Activated naive CD8-positive, alpha-beta T cell treated with anti-CD3 and anti-CD28 coated beads, Interleukin-2, amount 10 ng/mL, durations not matched to agents 7 days and 5 days (primary cell): ENCODE measurements around the gene NDUFB6. TPM values are rescaled to one million over a fixed set of nuclear protein-coding genes. Genes with fewer than 3 reads are reported as not detected.
"Not testable (repeated sequence)": the region's sequence is repeated elsewhere in the genome, so short reads cannot be mapped to it uniquely, and the experiment has no call there.

Experiments
- ATAC-seq: fragments of 150-1000 bp; cut with Tn5 transposase; one replicate; pipeline ENCODE4 v1.10.0; 2021; ENCODE audit warnings: low read depth, moderate library complexity
- POLR2A ChIA-PET: fragments of 350-600 bp; sonication (Branson Sonifier 250); formaldehyde crosslinking; loops from one replicate; lab custom pipeline; 2021; ENCODE audit warnings: antibody characterized with exemption; lab: Charles Lee
- DNase-seq: peaks from one replicate; pipeline ENCODE4 v3.0.0; 2021
- H3K27ac Mint-ChIP-seq: one replicate; pipeline ENCODE4 v1.8.0; 2022; ENCODE audit warnings: mild to moderate bottlenecking, mixed read lengths
- H3K27me3 Mint-ChIP-seq: one replicate; pipeline ENCODE4 v1.8.0; 2022; ENCODE audit warnings: mild to moderate bottlenecking, moderate library complexity, mixed read lengths
- H3K36me3 Mint-ChIP-seq: one replicate; pipeline ENCODE4 v1.8.0; 2021; ENCODE audit warnings: mild to moderate bottlenecking, mixed read lengths
- H3K4me1 Mint-ChIP-seq: one replicate; pipeline ENCODE4 v1.8.0; 2021; ENCODE audit warnings: mixed read lengths
- H3K4me3 Mint-ChIP-seq: one replicate; pipeline ENCODE4 v1.8.0; 2022; ENCODE audit warnings: mild to moderate bottlenecking, moderate library complexity, mixed read lengths
- H3K9me3 Mint-ChIP-seq: one replicate; pipeline ENCODE4 v1.8.0; 2021; ENCODE audit warnings: mixed read lengths
- total RNA-seq, 2 experiments: library from RNA; stranded (reverse); gene quantifications; one replicate each; pipeline ENCODE4 v1.2.3, GENCODE V29; 2021

NDUFB6 gene
- 10 to 100 TPM; 40.1 to 41.5 TPM for total RNA-seq

DNA sequence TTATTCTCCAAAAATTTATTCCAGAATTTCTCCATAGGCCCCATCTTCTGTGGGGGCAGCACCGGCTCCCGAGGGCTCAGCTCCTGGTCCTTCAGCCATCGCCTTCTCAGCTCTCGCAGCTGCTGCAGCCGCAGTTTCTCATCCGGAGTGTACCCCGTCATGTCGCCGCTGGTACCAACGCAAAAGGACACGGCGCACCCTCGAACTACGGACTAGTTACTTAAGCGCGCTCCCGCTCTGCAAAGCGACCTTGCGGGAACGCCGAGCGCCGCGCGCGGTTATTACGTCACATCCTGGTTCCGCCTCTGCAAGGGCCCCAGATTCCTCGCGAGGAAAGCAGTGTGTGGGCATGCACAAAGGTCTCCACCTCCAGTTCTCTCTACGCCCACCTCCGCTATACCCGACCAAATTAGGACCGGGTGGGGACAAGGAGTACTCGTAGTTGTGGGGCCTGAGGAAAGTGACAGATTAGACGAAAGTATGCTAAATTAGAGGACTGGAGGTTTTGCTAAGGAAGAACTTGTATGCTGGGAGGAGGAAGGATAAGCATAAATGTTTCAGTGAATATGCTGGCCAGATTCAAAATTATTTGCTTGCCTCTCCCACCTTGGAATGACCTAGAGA lies at the start of gene NDUFB6:
Gene NDUFB6 (minus strand): TSS at position 260 of the 624 bp plus-strand sequence. CDS start 99 bp downstream, at position 161.
- Mint-ChIP-seq H3K4me3 (peak within 1 kb of the TSS; percentile 99), H3K36me3 (peaks cover 10% of the 10 kb centered on the region), H3K4me1 (peaks cover 18% of the 10 kb centered on the region), H3K27me3 (peaks cover 2% of the 10 kb centered on the region), H3K9me3 (no peaks in the 10 kb centered on the region), H3K27ac (peak within 1 kb of the TSS; percentile 100)
- POLR2A ChIA-PET, result interaction anchor here (1.1 to 2.6 kb wide), 4 partner anchors 12 to 195 kb away, joined by 4 to 39 read pairs (median 8); partner anchors contain the start of genes ACO1, SMIM27 and TOPORS
- DNase-seq, result peak; percentile 94
- ATAC-seq, result peak; percentile 92

DNA sequence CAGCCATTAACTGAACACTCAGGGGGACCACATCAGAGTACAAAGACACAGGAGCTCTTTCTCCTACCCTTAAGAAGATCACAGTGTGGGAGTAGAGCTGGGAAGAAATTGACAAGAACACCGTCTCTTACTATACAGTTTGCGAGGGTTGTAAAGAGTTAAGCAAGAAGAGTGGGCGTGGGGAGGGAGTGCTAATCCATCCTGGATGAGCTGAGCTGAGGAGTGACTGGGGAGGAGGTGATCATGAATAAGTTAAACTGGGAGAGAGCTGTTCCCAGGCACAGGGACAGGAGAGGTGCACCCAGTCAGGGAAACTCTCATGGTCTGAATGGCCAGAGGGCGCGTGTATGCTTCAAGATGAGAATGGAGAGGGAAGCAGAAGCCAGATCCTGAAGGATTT lies 45.3 kb upstream of the NDUFB6 start:
- POLR2A ChIA-PET, result no interaction called here
- Mint-ChIP-seq H3K27ac (no peak overlapping the region), H3K4me1 (no peaks in the 10 kb centered on the region), H3K4me3 (no peak overlapping the region), H3K27me3 (peaks cover 14% of the 10 kb centered on the region), H3K9me3 (no peaks in the 10 kb centered on the region), H3K36me3 (no peaks in the 10 kb centered on the region)
- DNase-seq (no peak), ATAC-seq (no peak)

DNA sequence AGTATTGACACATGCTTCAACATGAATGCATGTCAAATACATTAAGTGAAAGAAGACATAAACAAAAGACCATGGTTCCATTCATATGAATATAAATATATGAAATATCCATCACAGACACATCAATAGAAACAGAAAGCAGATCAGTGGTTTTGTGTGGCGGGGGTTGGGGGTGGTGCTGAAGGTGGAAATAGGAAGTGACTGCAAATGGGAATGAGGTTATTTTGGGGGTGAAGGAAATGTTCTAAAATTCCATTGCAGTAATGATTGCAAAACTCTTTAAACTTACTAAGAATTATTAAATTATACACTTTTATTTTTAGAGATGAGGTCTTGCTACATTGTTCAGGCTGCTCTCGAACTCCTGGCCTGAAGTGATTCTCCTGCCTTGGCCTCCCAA lies 33.9 kb upstream of the NDUFB6 start:
- peaks cover 3% of the 10 kb centered on the region for H3K9me3 Mint-ChIP-seq
- H3K4me1 Mint-ChIP-seq, result peaks cover 3% of the 10 kb centered on the region
- no peak overlapping the region for H3K27ac Mint-ChIP-seq
- ATAC-seq, result no peak
- no peak for DNase-seq
- H3K36me3 Mint-ChIP-seq, result no peaks in the 10 kb centered on the region
- POLR2A ChIA-PET, result no interaction called here
- peaks cover 2% of the 10 kb centered on the region for H3K27me3 Mint-ChIP-seq
- H3K4me3 Mint-ChIP-seq, result no peak overlapping the region

DNA sequence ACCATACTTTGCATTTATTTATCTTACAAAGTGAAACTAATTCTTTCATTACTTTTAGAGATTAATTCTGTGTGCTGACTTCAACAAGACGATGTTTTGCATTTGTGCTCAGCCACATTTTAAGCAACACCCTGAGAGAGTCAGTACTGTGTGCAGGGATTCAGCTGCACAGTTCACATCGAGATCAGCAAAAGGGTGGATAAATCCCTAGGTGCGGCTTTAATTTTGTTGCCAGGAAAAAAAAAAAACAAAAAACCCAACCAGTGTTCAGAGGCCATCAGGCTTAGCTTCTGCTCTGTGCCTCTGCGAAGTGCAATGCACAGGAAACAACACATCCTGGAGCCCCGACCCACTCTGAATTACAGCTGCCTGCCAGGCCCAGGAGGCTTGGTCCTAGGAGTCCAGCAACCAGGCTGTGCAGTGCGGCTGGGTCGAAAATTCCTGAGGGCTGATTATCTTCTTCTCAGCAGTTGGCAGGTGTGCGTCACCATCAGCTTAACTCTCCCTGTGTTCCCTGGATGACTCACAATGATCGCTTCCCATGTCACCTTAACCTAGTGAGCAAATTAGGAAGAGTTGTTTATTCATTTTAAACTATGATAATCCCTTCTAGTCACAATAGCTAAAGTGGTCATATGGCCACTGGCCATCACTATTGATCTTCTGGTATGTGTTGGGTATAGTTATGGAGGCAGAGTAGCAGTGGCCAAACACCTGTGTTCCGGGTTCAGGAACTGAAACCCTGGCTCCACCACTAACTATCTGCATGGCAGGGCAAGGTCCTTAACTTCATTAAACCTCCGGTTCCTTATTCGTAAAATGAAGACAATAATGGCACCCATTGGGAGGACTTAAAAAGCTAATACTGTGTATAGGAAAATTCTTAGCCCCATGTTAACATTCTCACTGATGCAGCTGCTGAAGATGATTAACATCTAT lies 31.2 kb upstream of the NDUFB6 start:
- Mint-ChIP-seq H3K27ac (no peak overlapping the region), H3K36me3 (no peaks in the 10 kb centered on the region), H3K4me1 (peaks cover 3% of the 10 kb centered on the region), H3K9me3 (peaks cover 3% of the 10 kb centered on the region), H3K27me3 (peaks cover 10% of the 10 kb centered on the region), H3K4me3 (no peak overlapping the region)
- POLR2A ChIA-PET, result no interaction called here
- ATAC-seq (no peak), DNase-seq (no peak)

DNA sequence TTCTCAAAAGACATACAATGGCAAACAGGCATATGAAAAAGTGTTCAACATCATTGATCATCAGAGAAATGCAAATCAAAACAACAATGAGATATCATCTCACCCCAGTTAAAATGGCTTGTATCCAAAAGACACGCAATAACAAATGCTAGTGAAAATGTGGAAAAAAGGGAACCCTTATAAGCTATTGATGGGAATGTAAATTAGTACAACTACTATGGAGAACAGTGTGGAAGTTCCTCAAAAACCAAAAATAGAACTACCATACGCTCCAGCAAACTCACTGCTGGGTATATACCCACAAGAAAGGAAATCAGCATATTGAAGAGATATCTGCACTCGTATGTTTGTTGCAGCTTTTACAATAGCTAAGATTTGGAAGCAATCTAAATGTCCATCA lies 26.1 kb upstream of the NDUFB6 start:
- not testable (repeated sequence) for H3K36me3 Mint-ChIP-seq

DNA sequence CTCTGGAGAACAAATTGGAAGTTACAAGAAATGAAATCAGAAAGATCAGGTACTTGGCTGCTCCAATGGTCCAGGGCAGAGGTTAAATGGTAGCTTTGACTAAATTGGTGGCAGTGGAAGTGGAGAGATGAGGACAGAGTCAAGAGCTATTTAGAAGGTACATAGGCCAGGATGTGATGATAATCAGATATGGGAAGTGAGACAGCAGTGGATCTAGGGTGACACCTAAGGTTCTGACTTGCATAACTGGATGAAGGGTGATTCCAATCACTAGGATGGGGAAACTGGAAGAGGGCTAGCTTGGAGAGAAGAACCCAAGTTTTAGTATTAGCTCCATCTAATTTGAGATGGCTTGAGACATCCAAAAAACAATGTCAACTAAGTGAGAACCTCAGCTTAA lies 24.0 kb upstream of the NDUFB6 start:
- no peak for DNase-seq
- no peak for ATAC-seq
- peaks cover 2% of the 10 kb centered on the region for H3K4me1 Mint-ChIP-seq
- H3K36me3 Mint-ChIP-seq, result no peaks in the 10 kb centered on the region
- peaks cover 3% of the 10 kb centered on the region for H3K9me3 Mint-ChIP-seq
- H3K27me3 Mint-ChIP-seq, result peaks cover 24% of the 10 kb centered on the region
- H3K27ac Mint-ChIP-seq, result no peak overlapping the region
- no peak overlapping the region for H3K4me3 Mint-ChIP-seq
- POLR2A ChIA-PET, result no interaction called here

More for the DNA sequence above, 26.1 kb upstream of the NDUFB6 start:
- POLR2A ChIA-PET, H3K27ac Mint-ChIP-seq, DNase-seq, H3K9me3 Mint-ChIP-seq, ATAC-seq, H3K4me1 Mint-ChIP-seq, H3K4me3 Mint-ChIP-seq: not testable (repeated sequence)
- H3K27me3 Mint-ChIP-seq, result peaks cover 18% of the 10 kb centered on the region

DNA sequence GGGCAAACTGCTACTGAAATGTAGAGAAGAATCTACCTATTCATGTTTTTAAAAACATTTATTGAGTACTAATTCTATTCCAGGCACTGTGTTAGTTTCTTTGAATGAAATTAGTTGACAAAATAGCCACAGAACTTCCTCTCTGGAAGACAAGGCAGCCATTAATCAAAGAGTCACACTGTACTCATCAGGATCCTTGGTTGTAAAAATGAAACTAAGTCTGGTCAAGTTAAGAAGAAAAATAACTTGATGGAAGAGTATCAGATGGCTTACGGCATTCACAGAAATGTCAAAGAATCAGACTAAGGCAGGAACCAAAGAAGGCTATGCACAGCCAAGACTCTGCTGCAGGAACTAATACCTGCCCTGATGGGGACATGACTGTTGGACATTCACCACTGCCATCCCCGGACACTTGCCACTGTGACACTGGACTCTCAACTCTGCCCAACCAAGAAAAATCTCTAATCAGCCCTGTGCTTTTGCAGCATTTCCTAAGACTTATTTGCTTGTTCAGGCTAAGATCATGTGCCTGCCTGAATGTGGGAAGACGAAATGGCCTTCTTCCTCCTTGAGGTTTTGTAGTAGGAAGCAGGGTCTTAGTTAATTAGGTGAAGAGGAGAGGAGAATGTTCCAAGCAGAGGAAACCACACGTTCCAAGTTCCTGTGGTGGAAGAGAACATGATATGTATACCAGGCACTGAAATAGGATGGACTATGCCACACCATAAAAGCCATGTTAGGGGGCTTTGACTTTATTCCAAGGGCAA lies 23.3 kb upstream of the NDUFB6 start:
- POLR2A ChIA-PET, result no interaction called here

DNA sequence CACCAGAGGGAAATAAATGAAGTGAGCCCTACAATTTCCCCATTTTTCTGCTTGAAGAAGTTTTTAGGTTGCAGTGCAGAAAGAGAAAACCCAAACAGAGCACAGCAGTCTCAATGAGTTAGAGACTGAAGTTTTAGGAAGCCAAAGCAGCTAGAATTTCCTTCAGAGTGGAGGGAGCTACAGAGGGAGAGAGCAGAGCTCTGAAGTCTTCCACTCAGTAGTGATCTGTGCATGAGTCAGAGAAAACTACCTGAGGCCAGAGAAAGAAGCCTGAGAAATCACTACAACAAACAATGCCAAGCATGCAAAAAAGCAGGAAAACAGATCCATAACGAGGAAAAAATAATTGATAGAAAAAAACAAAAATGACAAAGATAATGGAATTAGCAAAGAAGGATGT lies 17.9 kb upstream of the NDUFB6 start:
- Mint-ChIP-seq H3K27me3 (peaks cover 14% of the 10 kb centered on the region), H3K4me1 (peaks cover 2% of the 10 kb centered on the region), H3K36me3 (no peaks in the 10 kb centered on the region), H3K27ac (no peak overlapping the region), H3K9me3 (no peaks in the 10 kb centered on the region), H3K4me3 (no peak overlapping the region)
- ATAC-seq (no peak), DNase-seq (no peak)
- POLR2A ChIA-PET, result no interaction called here

More for the DNA sequence above, 23.3 kb upstream of the NDUFB6 start:
- ATAC-seq (no peak), DNase-seq (no peak)
- Mint-ChIP-seq H3K9me3 (peaks cover 3% of the 10 kb centered on the region), H3K4me3 (no peak overlapping the region), H3K27me3 (peaks cover 24% of the 10 kb centered on the region), H3K36me3 (no peaks in the 10 kb centered on the region), H3K27ac (no peak overlapping the region), H3K4me1 (peaks cover 2% of the 10 kb centered on the region)

DNA sequence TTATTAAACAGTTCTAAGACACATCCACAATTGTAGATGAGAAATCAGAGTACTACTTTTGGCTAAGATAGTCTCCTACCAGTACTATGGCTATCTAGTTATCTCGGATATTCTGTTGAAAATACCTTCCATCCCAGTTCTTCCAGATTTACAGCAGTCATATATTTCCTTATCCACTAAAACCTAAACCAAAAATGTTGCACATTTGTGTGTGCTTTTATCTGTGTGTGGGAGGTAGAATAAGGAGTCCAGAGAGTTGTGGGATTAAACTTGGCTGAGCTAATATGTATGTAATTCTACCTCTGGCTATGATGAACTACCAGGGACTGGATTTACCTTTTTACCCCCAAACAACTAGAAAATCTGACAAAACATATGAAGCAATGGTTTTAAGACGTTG lies 17.5 kb upstream of the NDUFB6 start:
- Mint-ChIP-seq H3K9me3 (no peaks in the 10 kb centered on the region), H3K4me3 (no peak overlapping the region), H3K27ac (no peak overlapping the region), H3K36me3 (no peaks in the 10 kb centered on the region), H3K4me1 (no peaks in the 10 kb centered on the region), H3K27me3 (peaks cover 16% of the 10 kb centered on the region)
- ATAC-seq (no peak), DNase-seq (no peak)
- POLR2A ChIA-PET, result no interaction called here

DNA sequence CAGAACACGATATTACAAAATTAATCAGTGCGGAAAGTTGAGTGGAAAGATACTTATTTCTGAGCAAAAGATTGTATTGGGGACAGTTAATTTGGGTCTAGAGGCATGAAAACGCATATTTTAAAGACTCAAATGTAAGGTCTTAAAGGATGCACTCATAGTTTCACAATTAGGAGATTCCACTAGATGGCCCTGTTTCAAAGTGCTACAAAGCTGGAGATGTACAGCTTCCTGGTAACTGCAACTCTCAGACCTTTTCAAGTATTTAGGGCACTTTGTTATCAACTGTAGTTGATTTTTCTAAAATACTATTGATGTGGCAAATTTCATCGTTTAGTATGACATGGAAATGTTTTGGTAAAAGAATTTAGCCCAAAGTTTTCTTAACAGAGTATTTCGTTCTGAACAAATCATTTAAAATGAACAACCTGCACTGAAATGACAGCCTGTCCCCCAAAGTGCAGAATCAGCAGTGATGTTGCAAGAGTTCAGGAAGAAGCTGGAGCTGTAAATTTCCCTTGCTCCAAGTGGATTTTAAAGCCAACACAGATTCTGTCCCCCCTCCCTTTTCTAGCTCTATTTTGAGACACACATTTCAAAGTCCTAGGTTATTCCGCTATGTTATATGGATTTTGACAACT lies 16.2 kb upstream of the NDUFB6 start:
- Mint-ChIP-seq H3K36me3 (no peaks in the 10 kb centered on the region), H3K4me1 (no peaks in the 10 kb centered on the region), H3K27ac (no peak overlapping the region), H3K4me3 (no peak overlapping the region), H3K9me3 (no peaks in the 10 kb centered on the region), H3K27me3 (peaks cover 21% of the 10 kb centered on the region)
- DNase-seq, result no peak
- POLR2A ChIA-PET, result no interaction called here
- ATAC-seq, result peak; percentile 68

DNA sequence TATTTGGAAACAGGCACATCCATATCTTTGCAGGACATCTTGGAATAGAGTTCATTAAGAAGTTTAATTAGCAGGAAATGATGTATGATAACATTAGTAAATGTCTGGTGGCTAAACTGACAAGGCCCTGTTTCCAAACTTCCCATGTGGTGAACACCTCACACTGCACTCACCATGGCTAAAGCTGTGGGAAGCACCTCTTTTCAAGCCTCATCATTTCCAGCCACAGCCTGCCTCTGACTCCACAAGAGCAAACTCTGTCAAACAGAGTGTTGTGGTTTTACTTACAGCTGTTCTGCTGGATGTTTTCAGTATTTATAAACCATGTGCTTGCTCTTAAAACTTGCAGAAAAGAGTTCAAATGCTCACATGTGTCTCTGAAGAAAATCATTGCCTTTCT lies 14.9 kb upstream of the NDUFB6 start:
- Mint-ChIP-seq H3K9me3 (no peaks in the 10 kb centered on the region), H3K27ac (no peak overlapping the region), H3K36me3 (no peaks in the 10 kb centered on the region), H3K27me3 (peaks cover 20% of the 10 kb centered on the region), H3K4me3 (no peak overlapping the region), H3K4me1 (no peaks in the 10 kb centered on the region)
- DNase-seq (no peak), ATAC-seq (no peak)
- POLR2A ChIA-PET, result no interaction called here

DNA sequence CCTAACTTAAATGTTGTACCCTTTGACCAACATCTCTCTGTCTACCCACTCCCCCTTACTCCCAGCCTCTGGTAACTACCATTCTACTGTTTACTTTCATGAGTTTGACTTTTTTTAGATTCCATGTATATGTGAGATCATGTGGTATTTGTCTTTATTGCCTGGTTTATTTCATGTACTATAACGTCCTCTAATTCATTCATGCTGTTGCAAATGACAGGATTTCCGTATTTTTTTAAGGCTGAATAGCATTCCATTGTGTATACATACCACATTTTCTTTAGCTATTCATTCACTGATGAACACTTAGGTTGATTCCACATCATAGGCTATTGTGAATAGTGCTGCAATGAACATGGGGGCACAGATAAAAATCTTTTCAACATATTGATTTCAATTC lies 11.8 kb upstream of the NDUFB6 start:
- Mint-ChIP-seq H3K9me3 (no peaks in the 10 kb centered on the region), H3K27me3 (peaks cover 22% of the 10 kb centered on the region), H3K27ac (no peak overlapping the region), H3K4me1 (peaks cover 4% of the 10 kb centered on the region), H3K36me3 (no peaks in the 10 kb centered on the region), H3K4me3 (no peak overlapping the region)
- ATAC-seq, result no peak
- POLR2A ChIA-PET, result no interaction called here
- no peak for DNase-seq
